GM23338 (cell line): ENCODE data around the gene WNT2. TPM values are rescaled to one million over a fixed set of nuclear protein-coding genes. Genes with fewer than 3 reads are reported as not detected.

Source experiments
- ATAC-seq: fragments of 200-7000 bp; cut with Tn5 transposase; 3 replicates; pipeline ENCODE4 v1.9.1; 2020
- DNase-seq: peaks from one replicate; pipeline ENCODE4 v3.0.0-alpha.2; 2015; ENCODE audit warnings: low spot score
- H2AFZ ChIP-seq: fragments of 200-600 bp; sonication (generic); 2 replicates; pipeline ENCODE4 v1.8.0; 2016; ENCODE audit warnings: antibody characterized with exemption, mild to moderate bottlenecking, moderate library complexity
- H3F3A ChIP-seq: fragments of 200-600 bp; sonication (generic); replicated peaks from 2 replicates; pipeline ENCODE4 v1.8.0; 2017; ENCODE audit warnings: antibody characterized with exemption, mixed run types, low read depth
- H3K27ac ChIP-seq: fragments of 200-600 bp; sonication (generic); 2 replicates; pipeline ENCODE4 v1.6.1; 2016; ENCODE audit warnings: low read depth
- H3K27me3 ChIP-seq: fragments of 200-600 bp; sonication (generic); 2 replicates; pipeline ENCODE4 v1.8.0; 2016; ENCODE audit warnings: mild to moderate bottlenecking, mixed run types, moderate library complexity; ENCODE audit not compliant: insufficient read depth
- H3K36me3 ChIP-seq: fragments of 200-600 bp; sonication (generic); 2 replicates; pipeline ENCODE4 v1.8.0; 2016; ENCODE audit warnings: mild to moderate bottlenecking; ENCODE audit not compliant: insufficient read depth
- H3K4me1 ChIP-seq: fragments of 200-600 bp; sonication (generic); 2 replicates; pipeline ENCODE4 v1.8.0; 2016; ENCODE audit warnings: mild to moderate bottlenecking, moderate library complexity; ENCODE audit not compliant: insufficient read depth
- H3K4me2 ChIP-seq: fragments of 200-600 bp; sonication (generic); 2 replicates; pipeline ENCODE4 v1.7.1; 2017; ENCODE audit warnings: mixed run types
- H3K4me3 ChIP-seq: fragments of 200-600 bp; sonication (generic); 2 replicates; pipeline ENCODE4 v1.6.1; 2016; ENCODE audit warnings: mixed run types
- H3K79me2 ChIP-seq: fragments of 200-600 bp; sonication (generic); replicated peaks from 2 replicates; pipeline ENCODE4 v1.8.0; 2017; ENCODE audit warnings: mild to moderate bottlenecking; ENCODE audit not compliant: insufficient read depth
- H3K9me2 ChIP-seq: fragments of 200-600 bp; sonication (generic); 2 replicates; pipeline ENCODE4 v1.8.0; 2017; ENCODE audit not compliant: insufficient read depth
- H4K20me1 ChIP-seq: fragments of 200-600 bp; sonication (generic); replicated peaks from 2 replicates; pipeline ENCODE4 v1.8.0; 2017; ENCODE audit warnings: mild to moderate bottlenecking; ENCODE audit not compliant: insufficient read depth
- H3K27ac Mint-ChIP-seq: 2 replicates; pipeline ENCODE4 v1.8.0; 2020; ENCODE audit warnings: inconsistent platforms, mild to moderate bottlenecking, moderate library complexity, mixed read lengths
- H3K27me3 Mint-ChIP-seq: 3 replicates; pipeline ENCODE4 v1.8.0; 2022; ENCODE audit warnings: low read depth, mild to moderate bottlenecking, moderate library complexity, mixed read lengths, inconsistent platforms; ENCODE audit not compliant: insufficient read depth, poor library complexity
- H3K36me3 Mint-ChIP-seq: 3 replicates; pipeline ENCODE4 v1.8.0; 2021; ENCODE audit warnings: low read depth, mild to moderate bottlenecking, inconsistent platforms, moderate library complexity, mixed read lengths
- H3K4me1 Mint-ChIP-seq: 3 replicates; pipeline ENCODE4 v1.8.0; 2020; ENCODE audit warnings: mild to moderate bottlenecking, inconsistent platforms, mixed read lengths
- H3K4me3 Mint-ChIP-seq: 3 replicates; pipeline ENCODE4 v1.8.0; 2021; ENCODE audit warnings: moderate library complexity, mild to moderate bottlenecking, inconsistent platforms, mixed read lengths
- H3K9me3 Mint-ChIP-seq: 3 replicates; pipeline ENCODE4 v1.8.0; 2020; ENCODE audit warnings: moderate library complexity, mild to moderate bottlenecking, inconsistent platforms, mixed read lengths
- CREB1 ChIP-seq: fragments of 250-450 bp; sonication (Bioruptor Pico); IDR thresholded peaks from 2 replicates; pipeline ENCODE4 v1.5.0; 2020; ENCODE audit warnings: low read depth, mild to moderate bottlenecking, moderate library complexity
- ETS1 ChIP-seq: IDR thresholded peaks from 2 replicates; pipeline ENCODE4 v1.6.1; 2016; ENCODE audit warnings: antibody characterized with exemption
- JUNB ChIP-seq: IDR thresholded peaks from one replicate; pipeline ENCODE4 v1.6.1; 2016; ENCODE audit warnings: antibody characterized with exemption; ENCODE audit not compliant: unreplicated experiment
- NANOG ChIP-seq: IDR thresholded peaks from 2 replicates; pipeline ENCODE4 v1.6.1; 2016; ENCODE audit warnings: antibody characterized with exemption, borderline replicate concordance
- POLR2AphosphoS5 ChIP-seq: IDR thresholded peaks from 2 replicates; pipeline ENCODE4 v1.6.1; 2016; ENCODE audit warnings: antibody characterized with exemption, low read depth
- REST ChIP-seq: IDR thresholded peaks from one replicate; pipeline ENCODE4 v1.6.1; 2018; ENCODE audit warnings: antibody characterized with exemption; ENCODE audit not compliant: unreplicated experiment
- STAT1 ChIP-seq: IDR thresholded peaks from one replicate; pipeline ENCODE4 v1.6.1; 2016; ENCODE audit warnings: antibody characterized with exemption; ENCODE audit not compliant: unreplicated experiment
- ZNF114 ChIP-seq: fragments of 250-450 bp; sonication (Bioruptor Pico); IDR thresholded peaks from 2 replicates; pipeline ENCODE4 v1.5.0; 2020; ENCODE audit warnings: mild to moderate bottlenecking, moderate library complexity
- ZNF331 ChIP-seq: fragments of 250-450 bp; sonication (Bioruptor Pico); IDR thresholded peaks from 2 replicates; pipeline ENCODE4 v1.5.0; 2020; ENCODE audit warnings: low read depth, mild to moderate bottlenecking, moderate library complexity
- polyA plus RNA-seq: library from polyadenylated mRNA; unstranded; fragments of >200 nt; fragmentation: Nextera tagmentation; extraction: Ambion mirVana; gene quantifications from 2 replicates; pipeline ENCODE4 v1.2.1, GENCODE V29; 2016
- total RNA-seq: library from RNA; depleted of rRNA; stranded (reverse); fragments of >200 nt; shearing (Covaris generic); gene quantifications from 2 replicates; pipeline ENCODE4 v1.2.3, GENCODE V29; 2014
- TF ChIP-seq, protein P1 (sequence below), 2 experiments: fragments of 200-600 bp in 1 of 2; sonication (generic) in 1 of 2; conservative IDR thresholded peaks; 2 replicates each; pipeline versions ENCODE4 v1.5.1 to v1.6.1; 2016 to 2017; ENCODE audit warnings: antibody characterized with exemption in 2 of 2, low read depth in 2 of 2, mild to moderate bottlenecking in 2 of 2, moderate library complexity in 1 of 2

Gene WNT2
- total and polyA plus RNA-seq, 2 experiments from 2014 or later, result not detected

DNA sequence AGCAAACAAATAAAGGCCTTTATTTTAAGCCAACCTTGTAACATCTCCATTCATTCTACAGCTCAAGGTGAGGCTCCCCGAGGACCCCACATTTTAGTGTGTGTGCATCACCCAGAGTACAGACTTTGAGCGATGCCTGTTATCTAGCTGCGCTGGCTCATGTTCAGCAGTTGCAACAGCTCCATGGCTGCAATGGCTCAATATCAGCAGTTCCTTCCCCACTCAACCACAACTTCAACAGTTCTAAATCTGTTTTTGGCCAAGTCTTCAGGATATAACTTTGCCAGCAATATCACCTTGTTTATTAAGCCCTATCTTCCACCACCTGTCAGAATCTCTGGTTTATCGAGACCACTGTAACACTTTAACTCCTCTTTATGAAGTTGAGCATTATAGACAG, 95.8 kb downstream of the WNT2 start:
- ATAC-seq, result no peak
- H2AFZ ChIP-seq, result no peak overlapping the region
- H3K36me3 Mint-ChIP-seq, result no peaks in the 10 kb centered on the region
- H3K27me3 ChIP-seq, result no peaks in the 10 kb centered on the region
- H3K27me3 Mint-ChIP-seq, result no peaks in the 10 kb centered on the region
- TF ChIP-seq ETS1, result no peak
- TF ChIP-seq POLR2AphosphoS5, result no peak
- no peak for TF ChIP-seq ZNF331 (CRISPR knock-in tag)
- TF ChIP-seq STAT1, result no peak
- no peaks in the 10 kb centered on the region for H3K4me1 ChIP-seq
- H3F3A ChIP-seq, result no peaks in the 10 kb centered on the region
- DNase-seq, result no peak
- H3K27ac Mint-ChIP-seq, result no peak overlapping the region
- H3K36me3 ChIP-seq, result no peaks in the 10 kb centered on the region
- H3K4me3 Mint-ChIP-seq, result no peak overlapping the region
- H3K27ac ChIP-seq, result no peak overlapping the region
- H3K4me3 ChIP-seq, result no peak overlapping the region
- 0 out of 2 replicates have a peak, but pooled peaks cover 3% of the 10 kb centered on the region for H3K9me2 ChIP-seq
- H3K9me3 Mint-ChIP-seq, result no peaks in the 10 kb centered on the region
- H3K79me2 ChIP-seq, result no peaks in the 10 kb centered on the region
- H3K4me2 ChIP-seq, result no peak overlapping the region
- peaks cover 8% of the 10 kb centered on the region for H3K4me1 Mint-ChIP-seq
- H4K20me1 ChIP-seq, result no peaks in the 10 kb centered on the region

DNA sequence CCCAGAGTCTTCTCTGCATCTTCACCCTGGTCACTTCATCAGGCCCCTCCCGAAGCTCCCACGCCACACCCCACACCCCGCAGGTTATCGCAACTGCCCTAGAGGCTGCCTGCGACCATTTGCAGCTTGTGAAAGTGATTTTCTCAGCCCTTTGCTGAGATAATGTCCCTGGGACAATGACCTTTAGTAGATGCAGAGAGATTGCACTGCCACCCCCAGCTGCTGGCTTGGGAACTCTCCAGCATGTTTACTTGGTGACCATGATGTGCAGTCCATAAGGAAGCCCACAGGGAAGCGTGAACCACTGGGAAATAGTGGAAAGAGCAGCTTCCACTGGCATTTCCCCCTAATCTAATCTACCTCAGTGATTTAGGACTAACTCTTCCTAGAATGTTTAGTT, 97.3 kb downstream of the WNT2 start:
- Histone ChIP-seq H4K20me1 (no peaks in the 10 kb centered on the region), H3K4me2 (no peak overlapping the region), H3K79me2 (no peaks in the 10 kb centered on the region), H3K9me2 (0 out of 2 replicates have a peak, but pooled peaks cover 3% of the 10 kb centered on the region), H3F3A (no peaks in the 10 kb centered on the region), H2AFZ (no peak overlapping the region), H3K4me1 (no peaks in the 10 kb centered on the region), H3K36me3 (no peaks in the 10 kb centered on the region), H3K27ac (no peak overlapping the region), H3K27me3 (no peaks in the 10 kb centered on the region), H3K4me3 (no peak overlapping the region)
- no peaks in the 10 kb centered on the region for H3K36me3 Mint-ChIP-seq
- H3K9me3 Mint-ChIP-seq, result no peaks in the 10 kb centered on the region
- no peak overlapping the region for H3K27ac Mint-ChIP-seq
- peaks cover 2% of the 10 kb centered on the region for H3K27me3 Mint-ChIP-seq
- peaks cover 8% of the 10 kb centered on the region for H3K4me1 Mint-ChIP-seq
- ATAC-seq (peak; percentile 29; the same call in 1 of the 3 replicates), DNase-seq (no peak)
- no peak for TF ChIP-seq NANOG
- no peak for TF ChIP-seq CREB1
- no peak for TF ChIP-seq ETS1
- TF ChIP-seq, protein P1, sequence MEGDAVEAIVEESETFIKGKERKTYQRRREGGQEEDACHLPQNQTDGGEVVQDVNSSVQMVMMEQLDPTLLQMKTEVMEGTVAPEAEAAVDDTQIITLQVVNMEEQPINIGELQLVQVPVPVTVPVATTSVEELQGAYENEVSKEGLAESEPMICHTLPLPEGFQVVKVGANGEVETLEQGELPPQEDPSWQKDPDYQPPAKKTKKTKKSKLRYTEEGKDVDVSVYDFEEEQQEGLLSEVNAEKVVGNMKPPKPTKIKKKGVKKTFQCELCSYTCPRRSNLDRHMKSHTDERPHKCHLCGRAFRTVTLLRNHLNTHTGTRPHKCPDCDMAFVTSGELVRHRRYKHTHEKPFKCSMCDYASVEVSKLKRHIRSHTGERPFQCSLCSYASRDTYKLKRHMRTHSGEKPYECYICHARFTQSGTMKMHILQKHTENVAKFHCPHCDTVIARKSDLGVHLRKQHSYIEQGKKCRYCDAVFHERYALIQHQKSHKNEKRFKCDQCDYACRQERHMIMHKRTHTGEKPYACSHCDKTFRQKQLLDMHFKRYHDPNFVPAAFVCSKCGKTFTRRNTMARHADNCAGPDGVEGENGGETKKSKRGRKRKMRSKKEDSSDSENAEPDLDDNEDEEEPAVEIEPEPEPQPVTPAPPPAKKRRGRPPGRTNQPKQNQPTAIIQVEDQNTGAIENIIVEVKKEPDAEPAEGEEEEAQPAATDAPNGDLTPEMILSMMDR (conservative IDR thresholded peaks at IDR 0.05; ENCODE audit: low read depth in 2 of 2), result no peak
- no peak for TF ChIP-seq STAT1
- no peak for TF ChIP-seq ZNF114 (CRISPR knock-in tag)
- no peak for TF ChIP-seq JUNB
- no peak for TF ChIP-seq POLR2AphosphoS5
- TF ChIP-seq REST, result no peak
- H3K4me3 Mint-ChIP-seq, result no peak overlapping the region
